Adipose tissue (tissue), 3 donors: Measurements from ENCODE around the gene MXI1. TPM values are rescaled to one million over a fixed set of nuclear protein-coding genes. Genes with fewer than 3 reads are reported as not detected.

ENCODE experiments used
- H3K27ac ChIP-seq: one replicate; pipeline ENCODE4 v1.5.1; 2013; ENCODE audit warnings: low read depth, low read length
- WGBS, 3 donors: extraction: QIAGEN DNeasy Blood & Tissue Kit; methylation state at CpG; one replicate each; pipeline ENCODE4 v1.1.7; 2013; 5-methylcytosine and 5-hydroxymethylcytosine counted together
- polyA plus RNA-seq, 3 donors: library from polyadenylated mRNA; stranded (reverse); fragments of 200-250 nt; gene quantifications; one replicate each; pipeline ENCODE4 v1.2.3, GENCODE V29; 2013
- donor health status: healthy with polysubstance abuse.
- donor health status: Bipolar disorder and iron deficiency.
- donor health status: healthy.

MXI1 gene
- polyA plus RNA-seq, 3 donors: 16.6 to 28.8 (median 24.2) TPM

- H3K27ac ChIP-seq: no peak overlapping the region
- 96 to 99% (median 97%) methylated on average over 2 of the region's 2 CpGs for WGBS, 3 donors
Observed at GRCh38 chr10:110285501-110285900, 78.1 kb downstream of the MXI1 start.

GRCh38 chr10:110286841-110287240, 79.4 kb downstream of the MXI1 start:
- no peak overlapping the region for H3K27ac ChIP-seq
- 89 to 99% (median 97%) methylated on average over 2 of the region's 2 CpGs for WGBS, 3 donors

- no peak overlapping the region for H3K27ac ChIP-seq
- WGBS, 3 donors: 54 to 95% (median 92%) methylated on average over 1 of the region's 1 CpG
Observed at GRCh38 chr10:110296966-110297365, 89.6 kb downstream of the MXI1 start.

GRCh38 chr10:110300486-110300986, 93.1 kb downstream of the MXI1 start:
- H3K27ac ChIP-seq: no peak overlapping the region

GRCh38 chr10:110303681-110304080, 96.3 kb downstream of the MXI1 start:
- H3K27ac ChIP-seq: no peak overlapping the region
- WGBS, 3 donors: 3 to 12% (median 11%) methylated on average over 4 of the region's 4 CpGs

More at GRCh38 chr10:110300486-110300986, 93.1 kb downstream of the MXI1 start:
- WGBS, 3 donors: 32 to 73% (median 70%) methylated on average over 5 of the region's 5 CpGs

- peak overlapping the region; percentile 51 for H3K27ac ChIP-seq
- WGBS, 3 donors: 0 to 1% (median 1%) methylated on average over 37 to 42 of the region's 42 CpGs
Observed at GRCh38 chr10:110304394-110304779, 97.0 kb downstream of the MXI1 start.

GRCh38 chr10:110304780-110305421, 97.5 kb downstream of the MXI1 start, which contains the start of gene SMNDC1:
SMNDC1 (minus strand) TSS chr10:110304920; CDS start chr10:110303587, 1,333 bp downstream.
- 1% methylated on average over 41 to 42 of the region's 42 CpGs for WGBS, 3 donors
- H3K27ac ChIP-seq: peak within 1 kb of the TSS; percentile 51

GRCh38 chr10:110305767-110306451, 98.5 kb downstream of the MXI1 start:
- WGBS, 3 donors: 57 to 66% (median 57%) methylated on average over 17 of the region's 17 CpGs
- no peak overlapping the region for H3K27ac ChIP-seq

- 5 to 13% (median 7%) methylated on average over 2 of the region's 2 CpGs for WGBS, 3 donors
- no peak overlapping the region for H3K27ac ChIP-seq
Observed at GRCh38 chr10:110306452-110306768, 99.0 kb downstream of the MXI1 start.

- WGBS, 3 donors: 47 to 60% (median 54%) methylated on average over 4 of the region's 4 CpGs
- no peak overlapping the region for H3K27ac ChIP-seq
Observed at GRCh38 chr10:110307805-110308204, 100.4 kb downstream of the MXI1 start.

GRCh38 chr10:110310741-110311140, 103.3 kb downstream of the MXI1 start:
- 22 to 31% (median 23%) methylated on average over 3 of the region's 3 CpGs for WGBS, 3 donors
- no peak overlapping the region for H3K27ac ChIP-seq

- 2 to 5% (median 4%) methylated on average over 3 of the region's 3 CpGs for WGBS, 3 donors
Observed at GRCh38 chr10:110311357-110311949, 104.0 kb downstream of the MXI1 start.

GRCh38 chr10:110312206-110312605, 104.8 kb downstream of the MXI1 start:
- no peak overlapping the region for H3K27ac ChIP-seq
- 57 to 85% (median 80%) methylated on average over 2 of the region's 2 CpGs for WGBS, 3 donors

More at GRCh38 chr10:110311357-110311949, 104.0 kb downstream of the MXI1 start:
- H3K27ac ChIP-seq: no peak overlapping the region

- H3K27ac ChIP-seq: no peak overlapping the region
- WGBS, 3 donors: 49 to 84% (median 83%) methylated on average over 2 of the region's 2 CpGs
Observed at GRCh38 chr10:110313674-110314073, 106.3 kb downstream of the MXI1 start.

- H3K27ac ChIP-seq: no peak overlapping the region
- 76 to 93% (median 87%) methylated on average over 15 of the region's 15 CpGs for WGBS, 3 donors
Observed at GRCh38 chr10:110317866-110318850, 110.8 kb downstream of the MXI1 start.

- no peak overlapping the region for H3K27ac ChIP-seq
- WGBS, 3 donors: 77 to 88% (median 86%) methylated on average over 6 of the region's 6 CpGs
Observed at GRCh38 chr10:110321869-110322620, 114.6 kb downstream of the MXI1 start.

- no peak overlapping the region for H3K27ac ChIP-seq
- WGBS, 3 donors: 75 to 79% (median 76%) methylated on average over 2 of the region's 2 CpGs
Observed at GRCh38 chr10:110323503-110323902, 116.1 kb downstream of the MXI1 start.
